Testis (tissue), 3 donors: ENCODE results near the gene PPIL1. TPM values are rescaled to one million over a fixed set of nuclear protein-coding genes. Genes with fewer than 3 reads are reported as not detected.

Experiments
- DNase-seq: peaks from one replicate; pipeline ENCODE4 v3.0.0-alpha.2; 2019
- H3K27ac ChIP-seq, 2 donors: fragments of 200-600 bp; sonication (generic); one replicate each; pipeline ENCODE4 v1.5.1; 2019
- H3K27me3 ChIP-seq: fragments of 200-600 bp; sonication (generic); one replicate; pipeline ENCODE4 v1.5.1; 2019
- H3K36me3 ChIP-seq: fragments of 200-600 bp; sonication (generic); one replicate; pipeline ENCODE4 v1.5.1; 2017; ENCODE audit warnings: low read depth; ENCODE audit errors: missing control alignments
- H3K4me1 ChIP-seq: fragments of 200-600 bp; sonication (generic); one replicate; pipeline ENCODE4 v1.5.1; 2019
- H3K4me3 ChIP-seq, 2 donors: fragments of 200-600 bp; sonication (generic); one replicate each; pipeline ENCODE4 v1.5.1; 2017 to 2019
- H3K9me3 ChIP-seq: fragments of 200-600 bp; sonication (generic); one replicate; pipeline ENCODE4 v1.5.1; 2017
- CTCF ChIP-seq, 3 experiments: fragments of 450-650 bp in 2 of 3; fragments of 200-600 bp in 1 of 3; sonication (generic) in 1 of 3; IDR thresholded peaks; one replicate each; pipeline ENCODE4 v1.5.1; 2016 to 2019; ENCODE audit warnings: antibody characterized with exemption in 3 of 3, mild to moderate bottlenecking in 2 of 3, moderate library complexity in 1 of 3
- POLR2A ChIP-seq: fragments of 450-650 bp; IDR thresholded peaks from one replicate; pipeline ENCODE4 v1.6.1; 2017; ENCODE audit warnings: antibody characterized with exemption, mild to moderate bottlenecking, moderate library complexity
- WGBS, 2 donors: methylation state at CpG; one replicate each; pipeline ENCODE4 v1.1.5; 2018; 5-methylcytosine and 5-hydroxymethylcytosine counted together
- intact Hi-C: fragments of 100-400 bp; cut with DNase I; formaldehyde crosslinking; loops from one replicate; pipeline ENCODE4 v1.15.1; 2023; ENCODE audit warnings: low total_unique reads
- polyA plus RNA-seq: library from polyadenylated mRNA; stranded (reverse); fragments of 350-450 nt; fragmentation: Illumina TruSeq; extraction: RNeasy Lipid Tissue Mini Kit (QIAGEN cat#74804); gene quantifications from one replicate; pipeline ENCODE4 v1.2.3, GENCODE V29; 2014; ENCODE audit warnings: low read depth, low replicate concordance; ENCODE audit not compliant: insufficient read depth
- total RNA-seq, 2 donors: library from RNA; depleted of rRNA; stranded (reverse); fragments of >200 nt; gene quantifications; one replicate each; pipeline ENCODE4 v1.2.3, GENCODE V29; 2016

Gene PPIL1
- total and polyA plus RNA-seq, 3 donors from 2014 or later, result 35.0 to 41.2 (median 39.4) TPM

GRCh38 chr6:36917541-36918193 lies 43.1 kb upstream of the PPIL1 start:
- no peaks in the 10 kb centered on the region for H3K36me3 ChIP-seq
- peak; percentile 62 for DNase-seq
- TF ChIP-seq POLR2A, result no peak
- no peak for TF ChIP-seq CTCF (IDR thresholded peaks at IDR 0.05)
- intact Hi-C loops, result no loop called here
- H3K4me3 ChIP-seq, result no peak overlapping the region
- peaks cover 9% of the 10 kb centered on the region for H3K4me1 ChIP-seq
- 56 to 68% methylated on average over 10 of the region's 10 CpGs for WGBS, 2 donors
- H3K27ac ChIP-seq, result peak overlapping the region; percentile 59 to 88
- H3K9me3 ChIP-seq, result no peaks in the 10 kb centered on the region
- H3K27me3 ChIP-seq, result no peaks in the 10 kb centered on the region

GRCh38 chr6:36916126-36916525 lies 41.5 kb upstream of the PPIL1 start:
- no peaks in the 10 kb centered on the region for H3K36me3 ChIP-seq
- no peaks in the 10 kb centered on the region for H3K9me3 ChIP-seq
- H3K27ac ChIP-seq, result peak overlapping the region in 1 of 2 donors; percentile 88
- DNase-seq, result no peak
- intact Hi-C loops, result no loop called here
- no peaks in the 10 kb centered on the region for H3K27me3 ChIP-seq
- no peak overlapping the region for H3K4me3 ChIP-seq
- WGBS, 2 donors, result 82 to 85% methylated on average over 2 of the region's 2 CpGs
- H3K4me1 ChIP-seq, result peaks cover 9% of the 10 kb centered on the region
- no peak for TF ChIP-seq POLR2A

GRCh38 chr6:36915599-36915998 lies 41.0 kb upstream of the PPIL1 start:
- TF ChIP-seq POLR2A (no peak), CTCF (IDR thresholded peaks at IDR 0.05) (no peak)
- no peaks in the 10 kb centered on the region for H3K36me3 ChIP-seq
- intact Hi-C loops, result no loop called here
- no peaks in the 10 kb centered on the region for H3K27me3 ChIP-seq
- peaks cover 9% of the 10 kb centered on the region for H3K4me1 ChIP-seq
- no peak for DNase-seq
- no peak overlapping the region for H3K4me3 ChIP-seq
- peak overlapping the region in 1 of 2 donors; percentile 88 for H3K27ac ChIP-seq
- WGBS, 2 donors, result 84 to 85% methylated on average over 4 of the region's 4 CpGs
- H3K9me3 ChIP-seq, result no peaks in the 10 kb centered on the region

- no peak overlapping the region for H3K27ac ChIP-seq
- TF ChIP-seq POLR2A (no peak), CTCF (IDR thresholded peaks at IDR 0.05) (peak in 1 of 3 experiments; percentile 7)
- DNase-seq, result no peak
- 79 to 85% methylated on average over 10 of the region's 10 CpGs for WGBS, 2 donors
- intact Hi-C loops, result no loop called here
- no peaks in the 10 kb centered on the region for H3K27me3 ChIP-seq
- H3K4me3 ChIP-seq, result no peak overlapping the region
- no peaks in the 10 kb centered on the region for H3K9me3 ChIP-seq
- H3K4me1 ChIP-seq, result peaks cover 9% of the 10 kb centered on the region
- no peaks in the 10 kb centered on the region for H3K36me3 ChIP-seq
These were observed 39.7 kb upstream of the PPIL1 start for GRCh38 chr6:36914227-36914794.

- Histone ChIP-seq H3K27ac (no peak overlapping the region), H3K36me3 (no peaks in the 10 kb centered on the region), H3K4me3 (no peak overlapping the region), H3K4me1 (peaks cover 9% of the 10 kb centered on the region), H3K9me3 (no peaks in the 10 kb centered on the region), H3K27me3 (no peaks in the 10 kb centered on the region)
- WGBS, 2 donors, result 90 to 91% methylated on average over 4 of the region's 4 CpGs
- TF ChIP-seq CTCF (IDR thresholded peaks at IDR 0.05), result no peak
- TF ChIP-seq POLR2A, result no peak
- intact Hi-C loops, result no loop called here
- no peak for DNase-seq
These were observed 38.5 kb upstream of the PPIL1 start for GRCh38 chr6:36913082-36913481.
